Body of pancreas (tissue), 4 donors: ENCODE data around the gene ANO10. TPM values are rescaled to one million over a fixed set of nuclear protein-coding genes. Genes with fewer than 3 reads are reported as not detected.

Experiments
- ATAC-seq: fragments of 150-250 bp; one replicate; pipeline ENCODE4 v1.9.1; 2016
- DNase-seq, 4 donors: peaks; one replicate each; pipeline ENCODE4 v3.0.0-alpha.2; 2019
- H3K27ac ChIP-seq, 4 donors: fragments of 200-600 bp; sonication (generic); 1 replicate in 3 of 4; 2 replicates in 1 of 4; pipeline versions ENCODE4 v1.5.1 to v1.6.1; 2016 to 2019; ENCODE audit warnings: mild to moderate bottlenecking in 1 of 4, mixed read lengths in 1 of 4, moderate library complexity in 1 of 4
- H3K27me3 ChIP-seq, 2 donors: fragments of 200-600 bp; sonication (generic); one replicate each; pipeline ENCODE4 v1.6.0; 2016; ENCODE audit warnings: mild to moderate bottlenecking in 1 of 2
- H3K36me3 ChIP-seq, 2 donors: fragments of 200-600 bp; sonication (generic); replicated peaks in 1 of 2; 2 replicates each; pipeline ENCODE4 v1.5.1; 2016; ENCODE audit warnings: low read depth in 2 of 2; ENCODE audit not compliant: insufficient read depth in 1 of 2
- H3K4me1 ChIP-seq: fragments of 200-600 bp; sonication (generic); one replicate; pipeline ENCODE4 v1.6.0; 2016
- H3K4me3 ChIP-seq, 2 donors: fragments of 200-600 bp; sonication (generic); 1 replicate in 1 of 2; 2 replicates in 1 of 2; pipeline ENCODE4 v1.5.1; 2016 to 2019
- H3K9me3 ChIP-seq, 3 donors: fragments of 200-600 bp; sonication (generic); 1 replicate in 2 of 3; 2 replicates in 1 of 3; pipeline ENCODE4 v1.5.1; 2016
- CTCF ChIP-seq, 7 experiments: fragments of 450-650 bp in 4 of 7; fragments of 200-600 bp in 3 of 7; sonication (generic) in 3 of 7; IDR thresholded peaks; one replicate each; pipeline ENCODE4 v1.5.1; 2016 to 2019; ENCODE audit warnings: antibody characterized with exemption in 7 of 7
- POLR2A ChIP-seq, 3 donors: fragments of 450-650 bp; IDR thresholded peaks; one replicate each; pipeline ENCODE4 v1.6.1; 2016; ENCODE audit warnings: antibody characterized with exemption in 3 of 3, mild to moderate bottlenecking in 2 of 3
- WGBS, 2 donors: methylation state at CpG; one replicate each; pipeline ENCODE4 v1.1.5; 2017; 5-methylcytosine and 5-hydroxymethylcytosine counted together
- intact Hi-C: fragments of 100-400 bp; cut with DNase I; formaldehyde crosslinking; loops from one replicate; pipeline ENCODE4 v1.15.1; 2023
- total RNA-seq, 2 donors: library from RNA; depleted of rRNA; stranded (reverse); fragments of >200 nt; gene quantifications; one replicate each; pipeline ENCODE4 v1.1.0, GENCODE V29; 2016

ANO10 gene
- total RNA-seq, 2 donors from 2014 or later, result 14.3 to 16.2 TPM

GRCh38 chr3:43539321-43539720, 82.5 kb downstream of the ANO10 start:
- ATAC-seq, result no peak
- no peaks in the 10 kb centered on the region for H3K36me3 ChIP-seq
- no peaks in the 10 kb centered on the region for H3K4me1 ChIP-seq
- no peak overlapping the region for H3K4me3 ChIP-seq
- WGBS, 2 donors, result 61 to 62% methylated on average over 3 of the region's 3 CpGs
- no peaks in the 10 kb centered on the region for H3K27me3 ChIP-seq
- no peak for DNase-seq
- TF ChIP-seq CTCF (IDR thresholded peaks at IDR 0.05) (no peak), POLR2A (IDR thresholded peaks at IDR 0.05) (no peak)
- intact Hi-C loops, result no loop called here
- H3K9me3 ChIP-seq, result no peaks in the 10 kb centered on the region
- no peak overlapping the region for H3K27ac ChIP-seq

- Histone ChIP-seq H3K4me1 (no peaks in the 10 kb centered on the region), H3K27me3 (no peaks in the 10 kb centered on the region), H3K4me3 (no peak overlapping the region), H3K36me3 (no peaks in the 10 kb centered on the region), H3K27ac (no peak overlapping the region), H3K9me3 (no peaks in the 10 kb centered on the region)
- no peak for TF ChIP-seq POLR2A (IDR thresholded peaks at IDR 0.05)
- TF ChIP-seq CTCF (IDR thresholded peaks at IDR 0.05), result no peak
- no peak for ATAC-seq
- no peak for DNase-seq
- intact Hi-C loops, result no loop called here
Observed at GRCh38 chr3:43537225-43537624, 84.6 kb downstream of the ANO10 start.

- intact Hi-C loops, result no loop called here
- no peaks in the 10 kb centered on the region for H3K27me3 ChIP-seq
- TF ChIP-seq POLR2A (IDR thresholded peaks at IDR 0.05) (no peak), CTCF (IDR thresholded peaks at IDR 0.05) (no peak)
- H3K4me3 ChIP-seq, result no peak overlapping the region
- no peaks in the 10 kb centered on the region for H3K9me3 ChIP-seq
- no peaks in the 10 kb centered on the region for H3K36me3 ChIP-seq
- 100% methylated on average over 1 of the region's 1 CpG for WGBS, 2 donors
- no peaks in the 10 kb centered on the region for H3K4me1 ChIP-seq
- no peak overlapping the region for H3K27ac ChIP-seq
- no peak for DNase-seq
- no peak for ATAC-seq
Observed at GRCh38 chr3:43534675-43535074, 87.1 kb downstream of the ANO10 start.

GRCh38 chr3:43533009-43533408, 88.8 kb downstream of the ANO10 start:
- WGBS, 2 donors, result 87 to 94% methylated on average over 3 of the region's 3 CpGs
- H3K9me3 ChIP-seq, result no peaks in the 10 kb centered on the region
- H3K27me3 ChIP-seq, result no peaks in the 10 kb centered on the region
- H3K4me1 ChIP-seq, result no peaks in the 10 kb centered on the region
- TF ChIP-seq CTCF (IDR thresholded peaks at IDR 0.05) (no peak), POLR2A (IDR thresholded peaks at IDR 0.05) (no peak)
- no peak overlapping the region for H3K4me3 ChIP-seq
- ATAC-seq (no peak), DNase-seq (no peak)
- no peak overlapping the region for H3K27ac ChIP-seq
- H3K36me3 ChIP-seq, result no peaks in the 10 kb centered on the region
- intact Hi-C loops, result no loop called here

GRCh38 chr3:43531835-43532234, 90.0 kb downstream of the ANO10 start:
- no peaks in the 10 kb centered on the region for H3K4me1 ChIP-seq
- no peak overlapping the region for H3K4me3 ChIP-seq
- peaks cover 0 to 4% (median 0%) of the 10 kb centered on the region in 3 donors for H3K9me3 ChIP-seq
- intact Hi-C loops, result no loop called here
- DNase-seq, result no peak
- 75 to 97% methylated on average over 3 of the region's 3 CpGs for WGBS, 2 donors
- H3K27me3 ChIP-seq, result no peaks in the 10 kb centered on the region
- no peak for ATAC-seq
- H3K27ac ChIP-seq, result no peak overlapping the region
- no peaks in the 10 kb centered on the region for H3K36me3 ChIP-seq
- TF ChIP-seq CTCF (IDR thresholded peaks at IDR 0.05) (no peak), POLR2A (IDR thresholded peaks at IDR 0.05) (no peak)
